Thyroid gland (tissue), 4 donors: ENCODE data around the gene SPG21.

Source experiments
- CTCF ChIP-seq, 6 experiments: fragments of 200-600 bp in 3 of 6; fragments of 450-650 bp in 3 of 6; sonication (generic) in 3 of 6; IDR thresholded peaks; one replicate each; pipeline ENCODE4 v1.5.1; 2016 to 2019; ENCODE audit warnings: antibody characterized with exemption in 6 of 6, mild to moderate bottlenecking in 2 of 6, inconsistent platforms in 1 of 6, moderate library complexity in 1 of 6
- POLR2A ChIP-seq, 2 donors: fragments of 450-650 bp; IDR thresholded peaks; one replicate each; pipeline ENCODE4 v1.6.1; 2017; ENCODE audit warnings: antibody characterized with exemption in 2 of 2, mild to moderate bottlenecking in 2 of 2, moderate library complexity in 1 of 2

DNA sequence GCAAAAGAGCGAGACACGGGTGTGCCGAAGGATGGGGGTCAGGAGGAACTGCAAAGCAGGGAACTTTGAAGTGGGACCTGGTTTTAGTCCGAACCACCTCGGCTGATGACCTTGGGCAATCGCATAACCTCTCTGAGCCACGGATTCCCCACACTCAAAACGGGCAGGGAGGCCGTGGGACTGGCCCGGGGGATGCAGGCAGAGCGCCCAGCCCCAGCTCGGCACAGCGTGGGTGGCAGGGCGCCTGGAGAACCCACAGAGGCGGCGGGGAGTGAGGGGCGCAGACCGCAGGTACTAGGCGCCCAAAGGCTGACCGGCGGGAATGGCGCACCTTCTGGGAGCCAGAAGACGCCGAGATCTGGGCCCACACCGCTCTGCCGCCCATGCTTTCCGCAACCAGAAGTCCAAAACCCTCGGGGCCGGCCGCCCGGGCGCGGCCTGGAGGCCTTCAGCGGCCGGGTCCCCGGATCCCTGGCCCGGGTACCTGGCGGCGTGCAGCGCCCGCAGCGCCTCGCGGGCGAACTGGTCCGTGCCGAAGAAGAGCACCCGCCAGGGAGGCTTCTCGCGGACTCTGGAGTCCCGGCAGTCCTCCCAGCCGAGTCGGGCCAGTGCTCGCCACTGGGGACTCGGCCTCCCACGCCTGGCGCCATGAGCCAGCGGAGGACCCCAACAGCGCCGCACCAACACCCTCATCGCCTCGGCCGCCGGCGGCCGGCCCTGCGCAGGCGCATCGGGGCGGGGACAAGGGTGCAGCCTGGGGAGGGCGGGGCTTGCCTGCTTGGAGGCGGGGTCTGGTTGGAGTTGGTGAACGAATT is 39.4 kb upstream of the SPG21 start, which contains the start of gene MTFMT:
- TF ChIP-seq CTCF (IDR thresholded peaks at IDR 0.05) (peak in 1 of 6 experiments; percentile 14), POLR2A (IDR thresholded peaks at IDR 0.05) (peak; percentile 83 to 97)
